Measurements from ENCODE around the gene DNAJC4.

- no peak for TF ChIP-seq CBX8 (IDR thresholded peaks at IDR 0.05)
- TF ChIP-seq CHD2 (IDR thresholded peaks at IDR 0.05; ENCODE audit: low read length, partially characterized antibody) = no peak
Observed at GRCh38 chr11:64283092-64283491, 52.7 kb downstream of the DNAJC4 start.

Data from A549 (cell line).